ENCODE results near the gene AMOTL1. TPM values are rescaled to one million over a fixed set of nuclear protein-coding genes. Genes with fewer than 3 reads are reported as not detected.

Gene AMOTL1
- polyA plus RNA-seq, 1 experiment = 43.7 TPM

GRCh38 chr11:94877443-94878200 lies 109.5 kb downstream of the AMOTL1 start:
- no peaks in the 10 kb centered on the region for H3K9me3 ChIP-seq (ENCODE audit: control insufficient read depth, insufficient read depth, low read length)
- TF ChIP-seq CTCF (IDR thresholded peaks at IDR 0.05; ENCODE audit: low read depth, low read length) = no peak
- ChIA-PET POLR2A (interaction anchor here (1.3 kb wide), 1 partner anchor 42 kb away, joined by 3 read pairs; no protein-coding TSS in a partner anchor), CTCF (interaction anchor here (0.6 to 1.2 kb wide), 5 partner anchors 66 to 357 kb away, joined by 3 to 6 read pairs (median 3); no protein-coding TSS in a partner anchor)
- peak overlapping the region; percentile 99 for H3K27ac ChIP-seq (ENCODE audit: low read depth, low read length)
- H3K4me3 ChIP-seq (ENCODE audit: low read depth, low read length) = no peak overlapping the region
- no peak for DNase-seq (ENCODE audit: low read depth, low spot score)
- H3K27me3 ChIP-seq (ENCODE audit: control insufficient read depth, insufficient read depth, low read length) = no peaks in the 10 kb centered on the region

GRCh38 chr11:94879006-94879405 lies 110.8 kb downstream of the AMOTL1 start:
- Histone ChIP-seq H3K9me3 (ENCODE audit: control insufficient read depth, insufficient read depth, low read length) (no peaks in the 10 kb centered on the region), H3K4me3 (ENCODE audit: low read depth, low read length) (no peak overlapping the region), H3K27me3 (ENCODE audit: control insufficient read depth, insufficient read depth, low read length) (no peaks in the 10 kb centered on the region), H3K27ac (ENCODE audit: low read depth, low read length) (no peak overlapping the region)
- no peak for DNase-seq (ENCODE audit: low read depth, low spot score)
- CTCF ChIA-PET = interaction anchor here (0.5 to 1.4 kb wide), 2 partner anchors 276 to 1514 kb away, joined by 3 read pairs; no protein-coding TSS in a partner anchor
- POLR2A ChIA-PET = no interaction called here
- TF ChIP-seq CTCF (IDR thresholded peaks at IDR 0.05; ENCODE audit: low read depth, low read length) = no peak

GRCh38 chr11:94880216-94880615 lies 112.1 kb downstream of the AMOTL1 start:
- DNase-seq (ENCODE audit: low read depth, low spot score) = no peak
- ChIA-PET CTCF (interaction anchor here (1.4 to 1.7 kb wide), 2 partner anchors 257 to 277 kb away, joined by 3 to 10 read pairs; no protein-coding TSS in a partner anchor), POLR2A (no interaction called here)
- Histone ChIP-seq H3K9me3 (ENCODE audit: control insufficient read depth, insufficient read depth, low read length) (no peaks in the 10 kb centered on the region), H3K27me3 (ENCODE audit: control insufficient read depth, insufficient read depth, low read length) (no peaks in the 10 kb centered on the region), H3K4me3 (ENCODE audit: low read depth, low read length) (no peak overlapping the region), H3K27ac (ENCODE audit: low read depth, low read length) (no peak overlapping the region)
- TF ChIP-seq CTCF (IDR thresholded peaks at IDR 0.05; ENCODE audit: low read depth, low read length) = no peak

GRCh38 chr11:94882931-94883330 lies 114.8 kb downstream of the AMOTL1 start:
- no peak for TF ChIP-seq CTCF (IDR thresholded peaks at IDR 0.05; ENCODE audit: low read depth, low read length)
- H3K9me3 ChIP-seq (ENCODE audit: control insufficient read depth, insufficient read depth, low read length) = peaks cover 4% of the 10 kb centered on the region; the same call in 1 of the 2 replicates
- H3K27ac ChIP-seq (ENCODE audit: low read depth, low read length) = no peak overlapping the region
- ChIA-PET POLR2A (no interaction called here), CTCF (interaction anchor here (6.1 kb wide), 1 partner anchor 14 kb away, joined by 33 read pairs; no protein-coding TSS in a partner anchor)
- no peak for DNase-seq (ENCODE audit: low read depth, low spot score)
- no peak overlapping the region for H3K4me3 ChIP-seq (ENCODE audit: low read depth, low read length)
- H3K27me3 ChIP-seq (ENCODE audit: control insufficient read depth, insufficient read depth, low read length) = no peaks in the 10 kb centered on the region

- no peak for TF ChIP-seq CTCF (IDR thresholded peaks at IDR 0.05; ENCODE audit: low read depth, low read length)
- Histone ChIP-seq H3K4me3 (ENCODE audit: low read depth, low read length) (no peak overlapping the region), H3K27ac (ENCODE audit: low read depth, low read length) (no peak overlapping the region), H3K9me3 (ENCODE audit: control insufficient read depth, insufficient read depth, low read length) (peaks cover 4% of the 10 kb centered on the region; the same call in 1 of the 2 replicates), H3K27me3 (ENCODE audit: control insufficient read depth, insufficient read depth, low read length) (no peaks in the 10 kb centered on the region)
- ChIA-PET POLR2A (no interaction called here), CTCF (interaction anchor here (6.1 kb wide), 1 partner anchor 13 kb away, joined by 33 read pairs; no protein-coding TSS in a partner anchor)
- DNase-seq (ENCODE audit: low read depth, low spot score) = no peak
Observed at GRCh38 chr11:94883878-94884277, 115.7 kb downstream of the AMOTL1 start.

All from AG04450 (cell line).